ENCODE data around the gene FRAS1.

The FRAS1 gene

DNA sequence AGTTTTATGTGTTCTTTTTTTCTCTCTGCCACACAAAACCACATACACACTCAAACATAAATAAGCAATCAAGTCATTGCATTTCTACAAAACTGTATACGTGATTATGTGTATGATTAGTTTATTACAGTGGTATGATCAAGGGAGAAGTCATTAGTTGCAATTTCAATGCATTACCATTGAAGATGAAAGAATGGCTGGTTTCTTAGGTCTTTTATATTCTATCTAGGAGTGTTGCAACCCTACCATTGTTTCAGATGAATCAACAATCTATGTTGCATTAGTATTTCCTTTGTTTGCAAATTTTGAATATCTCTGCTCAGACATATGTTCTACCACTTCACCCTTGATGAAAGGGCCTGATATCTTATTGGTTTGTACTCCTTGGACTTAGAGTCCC, 501.3 kb downstream of the FRAS1 start:
- H3K9me3 ChIP-seq (ENCODE audit: control insufficient read depth, insufficient read depth, low read length), result no peaks in the 10 kb centered on the region
- no peak overlapping the region for H3K9ac ChIP-seq (ENCODE audit: low read depth, low read length)
- H3K27ac ChIP-seq (ENCODE audit: low read depth, low read length), result no peak overlapping the region
- no peaks in the 10 kb centered on the region; the same call in 1 of the 2 replicates for H3K27me3 ChIP-seq (ENCODE audit: control insufficient read depth, insufficient read depth, low read length)
- H3K4me1 ChIP-seq (ENCODE audit: control insufficient read depth, insufficient read depth, low read length), result peaks cover 45% of the 10 kb centered on the region
- H3K4me3 ChIP-seq (ENCODE audit: low read depth, low read length), result no peak overlapping the region
- no peaks in the 10 kb centered on the region for H3K36me3 ChIP-seq (ENCODE audit: control insufficient read depth, insufficient read depth, low read length)

DNA sequence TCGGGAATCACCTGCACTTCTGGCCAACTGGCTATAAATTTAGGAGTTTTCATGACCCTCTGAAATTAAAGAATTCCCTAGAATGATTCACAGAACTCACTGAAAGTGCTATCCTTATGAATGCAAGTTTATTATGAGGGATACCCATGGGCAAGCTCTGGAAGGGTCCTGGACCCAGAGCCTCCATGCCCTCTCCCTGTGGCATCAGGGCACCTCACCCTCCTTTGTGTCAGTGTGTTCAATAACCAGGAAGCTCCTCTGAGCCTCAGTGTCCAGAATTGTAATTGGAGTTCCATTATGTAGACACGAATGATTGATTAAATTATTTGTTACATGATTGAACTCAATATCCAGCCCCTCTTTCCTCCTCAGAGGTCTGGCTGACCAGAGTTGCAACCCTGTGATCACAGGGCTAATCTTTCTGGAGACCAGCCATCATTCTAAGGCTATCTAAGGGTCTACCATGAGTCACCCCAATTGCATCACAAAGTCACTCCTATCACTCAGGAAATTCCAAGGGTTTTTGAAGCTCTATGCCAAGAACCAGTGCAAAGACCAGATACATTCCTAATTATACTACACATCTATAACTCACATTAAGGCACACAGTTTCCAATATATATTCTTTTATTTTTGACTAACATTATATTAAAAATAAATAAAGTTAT, 503.3 kb downstream of the FRAS1 start:
- Histone ChIP-seq H3K27me3 (ENCODE audit: control insufficient read depth, insufficient read depth, low read length) (no peaks in the 10 kb centered on the region), H3K9me3 (ENCODE audit: control insufficient read depth, insufficient read depth, low read length) (no peaks in the 10 kb centered on the region), H3K4me3 (ENCODE audit: low read depth, low read length) (no peak overlapping the region), H3K4me1 (ENCODE audit: control insufficient read depth, insufficient read depth, low read length) (peaks cover 42% of the 10 kb centered on the region), H3K27ac (ENCODE audit: low read depth, low read length) (peak overlapping the region; percentile 75), H3K9ac (ENCODE audit: low read depth, low read length) (no peak overlapping the region), H3K36me3 (ENCODE audit: control insufficient read depth, insufficient read depth, low read length) (no peaks in the 10 kb centered on the region)

DNA sequence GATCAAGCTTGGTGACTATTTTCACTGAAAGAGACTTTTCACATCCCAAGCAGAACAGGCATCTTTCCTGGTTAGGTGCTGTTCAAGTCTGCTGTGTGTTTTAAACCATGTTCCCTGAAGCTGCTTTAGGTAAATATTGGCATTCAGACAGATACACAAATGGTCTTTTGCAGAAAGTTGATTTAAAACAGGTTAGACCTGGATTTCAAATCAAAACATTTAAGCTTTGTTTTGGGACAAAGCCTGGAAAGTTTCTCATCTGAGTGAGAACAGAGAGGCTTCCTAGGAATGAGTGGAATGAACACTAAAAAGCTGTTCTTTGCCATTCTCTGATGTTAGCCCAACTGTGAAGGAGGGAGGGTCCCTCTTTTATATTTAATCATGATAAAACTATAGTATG, 504.6 kb downstream of the FRAS1 start:
- no peaks in the 10 kb centered on the region for H3K27me3 ChIP-seq (ENCODE audit: control insufficient read depth, insufficient read depth, low read length)
- H3K36me3 ChIP-seq (ENCODE audit: control insufficient read depth, insufficient read depth, low read length), result no peaks in the 10 kb centered on the region
- peak overlapping the region; percentile 75 for H3K27ac ChIP-seq (ENCODE audit: low read depth, low read length)
- H3K9ac ChIP-seq (ENCODE audit: low read depth, low read length), result no peak overlapping the region
- no peak overlapping the region for H3K4me3 ChIP-seq (ENCODE audit: low read depth, low read length)
- H3K9me3 ChIP-seq (ENCODE audit: control insufficient read depth, insufficient read depth, low read length), result no peaks in the 10 kb centered on the region
- H3K4me1 ChIP-seq (ENCODE audit: control insufficient read depth, insufficient read depth, low read length), result peaks cover 53% of the 10 kb centered on the region

DNA sequence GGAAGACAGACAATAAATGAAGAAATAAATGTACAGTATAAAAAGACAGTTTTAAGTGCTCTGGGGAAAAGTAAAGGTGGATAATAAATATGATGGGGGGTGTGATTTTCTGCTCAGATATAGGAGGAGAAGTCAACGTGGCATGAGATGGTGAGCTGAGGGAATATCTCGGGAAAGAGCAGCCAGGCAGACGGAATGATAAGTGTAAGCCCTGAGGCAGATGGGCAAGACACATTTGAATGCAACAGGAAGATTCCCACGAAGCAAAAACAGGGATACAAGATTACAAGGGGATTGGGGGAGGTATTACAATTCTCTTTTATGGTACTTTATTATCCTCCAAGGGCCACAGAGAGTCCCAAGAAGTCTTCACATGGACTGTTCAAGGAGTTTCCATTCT, 505.6 kb downstream of the FRAS1 start:
- no peak overlapping the region for H3K27ac ChIP-seq (ENCODE audit: low read depth, low read length)
- no peaks in the 10 kb centered on the region for H3K9me3 ChIP-seq (ENCODE audit: control insufficient read depth, insufficient read depth, low read length)
- H3K4me1 ChIP-seq (ENCODE audit: control insufficient read depth, insufficient read depth, low read length), result peaks cover 57% of the 10 kb centered on the region
- no peak overlapping the region for H3K9ac ChIP-seq (ENCODE audit: low read depth, low read length)
- no peaks in the 10 kb centered on the region for H3K27me3 ChIP-seq (ENCODE audit: control insufficient read depth, insufficient read depth, low read length)
- no peak overlapping the region for H3K4me3 ChIP-seq (ENCODE audit: low read depth, low read length)
- H3K36me3 ChIP-seq (ENCODE audit: control insufficient read depth, insufficient read depth, low read length), result no peaks in the 10 kb centered on the region

DNA sequence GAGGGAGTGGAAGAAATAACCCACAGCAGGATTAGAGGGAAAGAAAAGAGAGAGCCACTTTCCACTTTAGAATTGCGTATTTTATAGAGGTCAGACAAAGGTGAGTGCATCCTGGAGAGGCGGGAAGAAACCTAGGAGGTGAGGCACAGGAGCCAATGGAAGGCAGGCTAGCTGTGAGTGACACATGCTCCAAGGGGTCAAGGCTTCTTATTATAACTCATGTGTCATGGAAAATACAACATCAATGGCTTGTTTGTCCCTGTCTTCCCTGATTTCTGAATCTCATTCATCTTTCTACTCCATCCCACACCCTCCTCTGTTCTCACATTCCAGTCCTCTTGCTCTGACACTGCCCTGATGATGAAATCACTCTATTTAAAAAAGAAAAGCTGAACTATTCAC, 508.8 kb downstream of the FRAS1 start:
- H3K9ac ChIP-seq (ENCODE audit: low read depth, low read length), result no peak overlapping the region
- no peaks in the 10 kb centered on the region for H3K27me3 ChIP-seq (ENCODE audit: control insufficient read depth, insufficient read depth, low read length)
- H3K36me3 ChIP-seq (ENCODE audit: control insufficient read depth, insufficient read depth, low read length), result no peaks in the 10 kb centered on the region
- H3K9me3 ChIP-seq (ENCODE audit: control insufficient read depth, insufficient read depth, low read length), result no peaks in the 10 kb centered on the region
- peaks cover 69% of the 10 kb centered on the region for H3K4me1 ChIP-seq (ENCODE audit: control insufficient read depth, insufficient read depth, low read length)
- H3K27ac ChIP-seq (ENCODE audit: low read depth, low read length), result peak overlapping the region; percentile 57
- no peak overlapping the region for H3K4me3 ChIP-seq (ENCODE audit: low read depth, low read length)

DNA sequence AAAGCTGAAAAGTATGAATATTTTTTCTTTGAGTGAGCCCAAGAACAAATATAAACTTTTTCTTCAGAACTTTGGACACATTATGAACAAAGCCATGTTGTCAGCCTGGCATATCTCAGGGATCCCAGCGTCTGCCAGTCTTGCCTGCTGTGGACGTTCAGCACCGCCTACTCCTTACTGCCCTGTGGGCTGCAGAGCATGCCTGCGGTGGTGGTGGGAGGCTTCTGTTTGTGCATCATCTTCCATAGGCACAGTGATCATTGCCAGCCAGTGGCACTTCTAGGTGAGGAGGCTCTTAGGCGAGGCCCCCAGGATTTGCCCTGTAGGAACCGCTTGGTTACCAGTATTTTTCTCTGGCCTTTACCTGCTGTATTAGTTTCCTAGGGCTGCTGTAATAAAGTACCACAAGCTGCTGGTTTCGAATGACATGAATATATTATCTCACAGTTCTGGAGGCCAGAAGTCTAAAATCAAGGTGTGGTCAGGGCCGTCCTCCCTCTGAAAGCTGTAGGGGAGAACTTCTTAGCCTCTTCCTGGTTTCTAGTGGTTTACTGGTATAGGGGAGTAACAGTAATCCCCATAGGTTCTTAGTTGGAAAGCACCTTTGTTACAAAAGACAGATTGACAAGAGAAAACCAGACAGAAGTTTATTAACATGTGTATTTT, 509.8 kb downstream of the FRAS1 start:
- Histone ChIP-seq H3K4me1 (ENCODE audit: control insufficient read depth, insufficient read depth, low read length) (peaks cover 59% of the 10 kb centered on the region), H3K9ac (ENCODE audit: low read depth, low read length) (no peak overlapping the region), H3K36me3 (ENCODE audit: control insufficient read depth, insufficient read depth, low read length) (no peaks in the 10 kb centered on the region), H3K4me3 (ENCODE audit: low read depth, low read length) (no peak overlapping the region), H3K27ac (ENCODE audit: low read depth, low read length) (peak overlapping the region; percentile 65), H3K9me3 (ENCODE audit: control insufficient read depth, insufficient read depth, low read length) (no peaks in the 10 kb centered on the region), H3K27me3 (ENCODE audit: control insufficient read depth, insufficient read depth, low read length) (no peaks in the 10 kb centered on the region)

DNA sequence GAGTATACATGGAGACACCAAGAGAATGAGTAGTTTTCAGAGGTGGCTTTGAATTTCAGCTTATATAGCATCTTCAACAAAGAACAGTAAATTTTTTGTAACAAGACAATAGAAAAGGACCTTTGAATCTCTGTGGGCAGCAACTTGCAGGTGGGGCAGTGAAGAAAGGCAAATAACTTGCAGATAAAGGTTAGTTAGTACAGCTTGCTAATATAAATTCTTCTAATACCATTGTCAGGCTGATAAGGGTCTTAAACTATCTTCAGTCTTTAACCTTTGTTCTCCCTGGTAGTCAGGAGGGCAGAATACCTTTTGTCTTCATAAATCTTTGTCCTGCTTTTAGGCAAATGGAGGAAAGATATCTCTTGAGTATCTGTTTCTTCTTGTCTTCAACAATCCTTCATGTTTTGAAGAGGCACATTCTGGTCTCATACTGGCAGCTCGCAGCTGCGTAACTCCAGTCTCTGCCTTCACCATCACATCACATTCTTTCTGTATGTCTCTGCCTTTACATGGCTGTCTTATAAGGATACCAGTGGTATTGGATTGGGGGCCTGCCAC, 510.5 kb downstream of the FRAS1 start:
- Histone ChIP-seq H3K36me3 (ENCODE audit: control insufficient read depth, insufficient read depth, low read length) (no peaks in the 10 kb centered on the region), H3K27ac (ENCODE audit: low read depth, low read length) (peak overlapping the region; percentile 65), H3K9ac (ENCODE audit: low read depth, low read length) (no peak overlapping the region), H3K9me3 (ENCODE audit: control insufficient read depth, insufficient read depth, low read length) (no peaks in the 10 kb centered on the region), H3K4me3 (ENCODE audit: low read depth, low read length) (no peak overlapping the region; the same call in 1 of the 2 replicates), H3K27me3 (ENCODE audit: control insufficient read depth, insufficient read depth, low read length) (no peaks in the 10 kb centered on the region), H3K4me1 (ENCODE audit: control insufficient read depth, insufficient read depth, low read length) (peaks cover 53% of the 10 kb centered on the region)

DNA sequence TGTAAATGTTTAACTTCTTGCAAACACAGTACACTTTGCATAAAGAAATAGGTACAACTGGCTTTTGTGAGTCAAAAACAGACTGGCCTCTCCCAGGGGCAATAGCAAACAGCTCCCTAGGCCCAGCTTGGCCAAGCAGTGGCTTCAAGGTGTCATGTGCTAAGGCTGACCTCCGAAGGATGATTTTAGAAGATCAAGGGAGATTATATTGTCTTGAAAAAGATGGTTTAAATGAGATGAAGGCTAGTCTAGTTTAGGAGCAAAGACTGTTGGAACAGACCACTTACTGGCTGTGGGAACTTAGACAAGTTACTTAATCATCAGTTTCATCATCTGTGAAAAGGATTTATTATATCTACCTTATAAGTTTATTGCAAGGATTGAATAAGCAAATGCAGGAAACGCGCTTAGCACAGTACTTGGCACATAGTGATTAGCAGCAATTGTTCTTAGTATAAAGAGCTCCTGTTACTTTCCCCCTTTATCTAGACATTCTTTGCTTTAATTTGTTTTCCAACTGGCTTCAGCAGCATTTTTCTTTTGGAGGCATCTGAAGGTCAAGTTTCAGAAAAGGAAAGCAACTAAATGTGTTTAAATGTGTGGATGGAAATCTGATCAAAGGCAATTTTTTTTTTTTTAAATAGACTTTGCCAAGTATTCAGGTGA, 511.6 kb downstream of the FRAS1 start:
- Histone ChIP-seq H3K27me3 (ENCODE audit: control insufficient read depth, insufficient read depth, low read length) (no peaks in the 10 kb centered on the region), H3K27ac (ENCODE audit: low read depth, low read length) (no peak overlapping the region), H3K36me3 (ENCODE audit: control insufficient read depth, insufficient read depth, low read length) (no peaks in the 10 kb centered on the region), H3K9me3 (ENCODE audit: control insufficient read depth, insufficient read depth, low read length) (no peaks in the 10 kb centered on the region), H3K4me1 (ENCODE audit: control insufficient read depth, insufficient read depth, low read length) (peaks cover 45% of the 10 kb centered on the region), H3K9ac (ENCODE audit: low read depth, low read length) (no peak overlapping the region), H3K4me3 (ENCODE audit: low read depth, low read length) (no peak overlapping the region)

DNA sequence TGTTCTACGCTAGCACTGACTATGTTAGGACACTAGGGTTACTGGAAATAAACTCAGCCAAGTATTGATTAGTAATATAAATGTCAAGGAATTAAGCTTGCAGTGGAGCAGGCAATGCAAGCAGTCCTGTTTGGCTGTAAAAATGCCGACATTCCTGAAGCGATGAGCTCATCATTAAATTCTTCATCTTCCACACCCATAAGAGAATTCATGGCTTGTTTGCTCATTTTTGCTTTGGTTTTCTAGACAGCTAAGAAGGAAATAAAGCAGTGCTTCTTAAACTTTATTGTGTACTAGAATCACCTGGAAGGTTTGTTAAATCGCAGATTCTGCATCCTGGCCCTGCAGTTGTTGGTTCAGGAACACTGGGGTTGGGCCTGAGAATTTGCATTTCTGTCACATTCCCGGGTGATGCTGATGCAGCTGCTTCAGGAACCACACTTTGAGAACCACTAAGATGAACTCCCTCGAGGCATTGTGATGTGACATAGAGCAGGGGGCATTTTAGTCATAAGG, 512.2 kb downstream of the FRAS1 start:
- Histone ChIP-seq H3K27me3 (ENCODE audit: control insufficient read depth, insufficient read depth, low read length) (no peaks in the 10 kb centered on the region), H3K4me1 (ENCODE audit: control insufficient read depth, insufficient read depth, low read length) (peaks cover 45% of the 10 kb centered on the region), H3K36me3 (ENCODE audit: control insufficient read depth, insufficient read depth, low read length) (no peaks in the 10 kb centered on the region), H3K27ac (ENCODE audit: low read depth, low read length) (peak overlapping the region; percentile 23), H3K4me3 (ENCODE audit: low read depth, low read length) (no peak overlapping the region), H3K9me3 (ENCODE audit: control insufficient read depth, insufficient read depth, low read length) (no peaks in the 10 kb centered on the region), H3K9ac (ENCODE audit: low read depth, low read length) (no peak overlapping the region)

DNA sequence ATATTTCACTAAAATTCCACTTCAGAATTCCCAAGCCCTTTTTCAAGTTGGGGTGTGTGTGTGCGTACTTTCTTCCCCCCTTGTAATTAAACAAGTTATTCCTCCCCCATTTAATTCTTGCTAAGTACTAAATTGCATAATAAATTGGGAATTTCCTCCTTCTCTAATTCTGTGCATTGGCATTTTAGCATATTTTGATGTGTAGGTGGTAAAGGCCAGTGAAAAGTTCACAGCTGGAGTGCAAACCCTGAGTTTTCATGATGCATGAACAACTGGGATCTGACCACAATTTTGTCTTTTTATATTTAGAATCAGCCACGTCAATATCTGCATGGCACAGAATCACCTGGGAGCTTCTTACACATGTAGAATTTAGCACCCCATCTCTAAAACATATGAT, 513.0 kb downstream of the FRAS1 start:
- Histone ChIP-seq H3K27me3 (ENCODE audit: control insufficient read depth, insufficient read depth, low read length) (no peaks in the 10 kb centered on the region), H3K4me3 (ENCODE audit: low read depth, low read length) (no peak overlapping the region), H3K9me3 (ENCODE audit: control insufficient read depth, insufficient read depth, low read length) (no peaks in the 10 kb centered on the region), H3K4me1 (ENCODE audit: control insufficient read depth, insufficient read depth, low read length) (peaks cover 45% of the 10 kb centered on the region), H3K9ac (ENCODE audit: low read depth, low read length) (no peak overlapping the region), H3K27ac (ENCODE audit: low read depth, low read length) (no peak overlapping the region), H3K36me3 (ENCODE audit: control insufficient read depth, insufficient read depth, low read length) (no peaks in the 10 kb centered on the region)

DNA sequence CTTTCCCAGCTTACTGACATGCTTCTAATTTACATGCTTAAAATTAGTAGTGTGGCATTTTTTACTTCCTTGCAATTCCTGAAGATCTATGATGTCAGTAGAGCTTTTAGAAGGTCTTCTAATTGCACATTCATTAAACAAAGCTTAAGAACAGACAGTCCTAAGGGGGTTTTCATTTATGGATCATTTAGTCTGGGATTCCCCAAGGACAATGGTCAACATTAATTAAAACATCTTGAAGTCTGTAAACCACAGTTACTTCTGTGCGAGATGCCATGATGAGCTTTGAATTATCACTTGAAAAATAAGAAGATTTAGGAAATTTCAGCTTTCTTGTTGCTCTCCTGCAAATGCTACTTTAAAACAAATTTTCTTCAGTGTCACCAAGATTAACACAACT, 514.7 kb downstream of the FRAS1 start:
- H3K9ac ChIP-seq (ENCODE audit: low read depth, low read length), result no peak overlapping the region
- no peaks in the 10 kb centered on the region for H3K9me3 ChIP-seq (ENCODE audit: control insufficient read depth, insufficient read depth, low read length)
- H3K27ac ChIP-seq (ENCODE audit: low read depth, low read length), result no peak overlapping the region
- H3K36me3 ChIP-seq (ENCODE audit: control insufficient read depth, insufficient read depth, low read length), result no peaks in the 10 kb centered on the region
- no peak overlapping the region for H3K4me3 ChIP-seq (ENCODE audit: low read depth, low read length)
- H3K4me1 ChIP-seq (ENCODE audit: control insufficient read depth, insufficient read depth, low read length), result peaks cover 30% of the 10 kb centered on the region
- H3K27me3 ChIP-seq (ENCODE audit: control insufficient read depth, insufficient read depth, low read length), result no peaks in the 10 kb centered on the region

Measured in HUES48 (cell line).